Measurements from ENCODE around the gene TIAM2. TPM values are rescaled to one million over a fixed set of nuclear protein-coding genes. Genes with fewer than 3 reads are reported as not detected.

TIAM2 gene
- total RNA-seq (13.5 and 18.5 TPM in 2 replicates), polyA plus RNA-seq (9.6 TPM in 2 replicates), polyA minus RNA-seq (35.6 and 59.8 TPM in 2 replicates), Bru-seq, nascent RNA (percentile 76 among the genes with signal in this experiment), BruChase-seq, experiment 1, labeled RNA remaining after a 6-hour chase (percentile 64 among the genes with signal in this experiment), BruChase-seq, experiment 2, labeled RNA remaining after a 2-hour chase (percentile 62 among the genes with signal in this experiment)
- polyA plus RNA-seq (2011; cell fraction: cytosol; rRNA removed), result 8.0 and 8.8 TPM in 2 replicates
- polyA plus RNA-seq (2011; cell fraction: nucleus; rRNA removed), result 33.4 and 38.1 TPM in 2 replicates
- 10.7 and 12.1 TPM in 2 replicates for polyA plus RNA-seq (2012)
- polyA minus RNA-seq (2011; cell fraction: cytosol; rRNA and poly(A)+ RNA removed), result 0.72 TPM
- 69.9 and 85.0 TPM in 2 replicates for polyA minus RNA-seq (2011; cell fraction: nucleus; rRNA and poly(A)+ RNA removed)
- long read RNA-seq, partial matches to known transcripts, result 4 of 34 reads
- long read RNA-seq, other reads (novel, unspliced or antisense), result 30 of 34 reads

DNA sequence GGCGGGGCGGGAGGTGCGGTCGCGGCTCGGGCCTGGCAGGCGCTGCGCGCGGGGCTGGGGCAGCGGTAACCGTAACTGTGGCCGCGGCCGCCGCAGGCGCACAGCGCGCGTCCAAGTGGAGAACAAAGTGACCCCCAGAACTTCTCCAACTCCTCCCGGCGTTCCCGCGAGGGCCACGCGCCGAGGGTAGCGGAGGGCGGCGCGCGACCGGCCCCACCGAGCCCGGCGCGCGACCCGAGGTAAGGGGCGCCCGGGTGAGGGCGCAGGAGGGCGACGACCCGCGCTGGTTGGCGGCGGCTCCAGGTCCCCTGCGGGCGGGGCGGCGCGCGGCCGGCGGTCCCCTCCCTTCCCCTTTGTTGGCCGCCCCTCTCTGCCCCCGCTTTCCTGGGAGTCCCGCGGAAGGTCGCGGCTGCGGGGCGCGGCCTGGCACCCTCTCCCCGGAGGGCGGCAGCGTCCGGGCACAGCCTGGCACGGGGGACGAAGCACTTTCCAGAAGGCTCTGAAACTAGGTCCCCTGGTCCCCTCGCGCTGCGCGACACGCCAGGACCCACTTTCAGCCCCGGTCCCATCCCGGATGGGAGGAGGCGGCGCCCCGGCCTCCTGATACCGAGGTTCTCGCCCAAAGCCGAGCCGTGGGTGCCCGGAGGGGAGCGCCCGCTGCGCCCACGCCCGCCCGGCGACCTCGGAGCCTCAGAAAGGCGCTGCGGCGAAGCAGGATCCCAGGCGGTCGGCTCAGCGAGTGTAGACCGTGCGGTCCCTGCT, at the start of gene TIAM2:
TSS of gene TIAM2 (plus strand) at position 62 of the 762 bp plus-strand sequence. CDS start 133,909 bp downstream, outside the sequence.
- dilution Hi-C loops (cut with MboI; ENCODE audit: extremely low pct_ligation_motif_present, low sequenced_read_pairs), result no loop called here

DNA sequence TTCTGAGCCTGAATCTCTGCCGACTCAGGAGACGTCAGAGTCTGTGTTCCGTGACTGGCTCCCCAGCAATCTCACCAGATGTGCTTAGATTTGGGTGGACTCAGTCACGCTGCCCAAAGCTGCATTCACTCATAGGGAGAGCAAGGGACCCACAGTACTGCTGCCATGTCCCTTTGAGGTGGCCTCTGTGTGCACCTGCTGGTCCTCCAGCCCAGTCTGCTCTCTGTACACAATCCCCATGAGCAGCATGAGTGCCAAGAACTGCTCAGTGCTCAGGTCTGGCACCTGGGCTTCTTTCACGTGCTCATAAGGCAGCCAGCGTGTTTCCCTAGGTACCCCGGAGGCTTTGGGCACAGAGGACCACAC, 44.2 kb upstream of the TIAM2 start:
- H3K4me2 ChIP-seq (ENCODE audit: insufficient read depth, low read length), result no peak overlapping the region
- no peak for TF ChIP-seq EZH2 (IDR thresholded peaks at IDR 0.05; ENCODE audit: borderline replicate concordance, low read depth, low read length, severe bottlenecking)
- TF ChIP-seq, protein P1, sequence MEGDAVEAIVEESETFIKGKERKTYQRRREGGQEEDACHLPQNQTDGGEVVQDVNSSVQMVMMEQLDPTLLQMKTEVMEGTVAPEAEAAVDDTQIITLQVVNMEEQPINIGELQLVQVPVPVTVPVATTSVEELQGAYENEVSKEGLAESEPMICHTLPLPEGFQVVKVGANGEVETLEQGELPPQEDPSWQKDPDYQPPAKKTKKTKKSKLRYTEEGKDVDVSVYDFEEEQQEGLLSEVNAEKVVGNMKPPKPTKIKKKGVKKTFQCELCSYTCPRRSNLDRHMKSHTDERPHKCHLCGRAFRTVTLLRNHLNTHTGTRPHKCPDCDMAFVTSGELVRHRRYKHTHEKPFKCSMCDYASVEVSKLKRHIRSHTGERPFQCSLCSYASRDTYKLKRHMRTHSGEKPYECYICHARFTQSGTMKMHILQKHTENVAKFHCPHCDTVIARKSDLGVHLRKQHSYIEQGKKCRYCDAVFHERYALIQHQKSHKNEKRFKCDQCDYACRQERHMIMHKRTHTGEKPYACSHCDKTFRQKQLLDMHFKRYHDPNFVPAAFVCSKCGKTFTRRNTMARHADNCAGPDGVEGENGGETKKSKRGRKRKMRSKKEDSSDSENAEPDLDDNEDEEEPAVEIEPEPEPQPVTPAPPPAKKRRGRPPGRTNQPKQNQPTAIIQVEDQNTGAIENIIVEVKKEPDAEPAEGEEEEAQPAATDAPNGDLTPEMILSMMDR (IDR thresholded peaks at IDR 0.05; ENCODE audit: extremely low read depth in 1 of 2, insufficient read depth in 1 of 2, low read depth in 1 of 2, low read length in 2 of 2), result no peak
- no peak for TF ChIP-seq MYC (IDR thresholded peaks at IDR 0.05; ENCODE audit: low read depth, low read length)
- TF ChIP-seq, protein P2, sequence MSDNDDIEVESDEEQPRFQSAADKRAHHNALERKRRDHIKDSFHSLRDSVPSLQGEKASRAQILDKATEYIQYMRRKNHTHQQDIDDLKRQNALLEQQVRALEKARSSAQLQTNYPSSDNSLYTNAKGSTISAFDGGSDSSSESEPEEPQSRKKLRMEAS (IDR thresholded peaks at IDR 0.05; ENCODE audit: insufficient read depth, insufficient read length), result no peak
- TF ChIP-seq GATA2 (IDR thresholded peaks at IDR 0.05; ENCODE audit: insufficient read depth, insufficient read length, low read depth, low read length), result no peak
- no peak for TF ChIP-seq FOS (IDR thresholded peaks at IDR 0.05; ENCODE audit: borderline replicate concordance, insufficient read depth, low read length)
- no peak for TF ChIP-seq POLR2AphosphoS5 (IDR thresholded peaks at IDR 0.05; ENCODE audit: insufficient read depth, low read depth, low read length)
- no peak for TF ChIP-seq POLR2A (IDR thresholded peaks at IDR 0.05; ENCODE audit: low read depth, low read length)
- no peak for TF ChIP-seq JUN (IDR thresholded peaks at IDR 0.05; ENCODE audit: borderline replicate concordance, insufficient read depth, insufficient read length, low read depth)
- dilution Hi-C loops (cut with MboI; ENCODE audit: extremely low pct_ligation_motif_present, low sequenced_read_pairs), result no loop called here
- DNase-seq (ENCODE audit: low read depth, low spot score), result no peak
- no peaks in the 10 kb centered on the region for H3K79me2 ChIP-seq (ENCODE audit: control insufficient read depth, insufficient read depth, low read length)
- no peak for FAIRE-seq
- BruUV-seq (replicated peaks), result no TSS peak
- H3K4me3 ChIP-seq (replicated peaks in 1 of 3; ENCODE audit: insufficient read depth in 1 of 3, low read depth in 1 of 3, low read length in 3 of 3), result no peak overlapping the region
- H3K4me1 ChIP-seq (ENCODE audit: control insufficient read depth, extremely low read depth, insufficient read depth, low read length), result no peaks in the 10 kb centered on the region
- H3K27me3 ChIP-seq (ENCODE audit: control insufficient read depth in 2 of 2, insufficient read depth in 2 of 2, low read length in 2 of 2), result no peaks in the 10 kb centered on the region
- no peak overlapping the region for H2AFZ ChIP-seq (ENCODE audit: low read depth, low read length)
- no peaks in the 10 kb centered on the region for H4K20me1 ChIP-seq (replicated peaks; ENCODE audit: control insufficient read depth, extremely low read depth, insufficient read depth, low read length)
- H3K27ac ChIP-seq (ENCODE audit: insufficient read depth, low read depth, low read length), result no peak overlapping the region
- no peaks in the 10 kb centered on the region for H3K9me1 ChIP-seq (replicated peaks; ENCODE audit: control insufficient read depth, extremely low read depth, insufficient read depth, low read length)
- no peak overlapping the region for H3K9ac ChIP-seq (replicated peaks; ENCODE audit: extremely low read depth, insufficient read depth, low read length)
- H3K9me3 ChIP-seq (replicated peaks; ENCODE audit: control insufficient read depth, insufficient read depth, low read length), result no peaks in the 10 kb centered on the region
- intact Hi-C loops (cut with micrococcal nuclease), result no loop called here
- CTCF ChIA-PET, result interaction anchor here (1.8 kb wide), 1 partner anchor 83 kb away, joined by 4 read pairs; no protein-coding TSS in a partner anchor
- H3K36me3 ChIP-seq (ENCODE audit: control insufficient read depth in 2 of 2, extremely low read depth in 1 of 2, insufficient read depth in 2 of 2, low read length in 2 of 2), result no peaks in the 10 kb centered on the region
- POLR2A ChIA-PET, result no interaction called here

More for the DNA sequence above, at the start of gene TIAM2:
- Histone ChIP-seq H4K20me1 (replicated peaks; ENCODE audit: control insufficient read depth, extremely low read depth, insufficient read depth, low read length) (no peaks in the 10 kb centered on the region), H2AFZ (ENCODE audit: low read depth, low read length) (peak within 1 kb of the TSS; percentile 98), H3K9ac (replicated peaks; ENCODE audit: extremely low read depth, insufficient read depth, low read length) (peak within 1 kb of the TSS; percentile 80), H3K9me3 (replicated peaks; ENCODE audit: control insufficient read depth, insufficient read depth, low read length) (no peaks in the 10 kb centered on the region), H3K4me3 (replicated peaks in 1 of 3; ENCODE audit: insufficient read depth in 1 of 3, low read depth in 1 of 3, low read length in 3 of 3) (peak within 1 kb of the TSS; percentile 77 to 96 (median 86)), H3K27me3 (ENCODE audit: control insufficient read depth in 2 of 2, insufficient read depth in 2 of 2, low read length in 2 of 2) (no peaks in the 10 kb centered on the region), H3K4me1 (ENCODE audit: control insufficient read depth, extremely low read depth, insufficient read depth, low read length) (peaks cover 6% of the 10 kb centered on the region), H3K36me3 (ENCODE audit: control insufficient read depth in 2 of 2, extremely low read depth in 1 of 2, insufficient read depth in 2 of 2, low read length in 2 of 2) (no peaks in the 10 kb centered on the region), H3K9me1 (replicated peaks; ENCODE audit: control insufficient read depth, extremely low read depth, insufficient read depth, low read length) (no peaks in the 10 kb centered on the region), H3K79me2 (ENCODE audit: control insufficient read depth, insufficient read depth, low read length) (no peaks in the 10 kb centered on the region), H3K27ac (ENCODE audit: insufficient read depth, low read depth, low read length) (no peak within 1 kb of the TSS), H3K4me2 (ENCODE audit: insufficient read depth, low read length) (peak within 1 kb of the TSS; percentile 97)
- intact Hi-C loops (cut with micrococcal nuclease), result loop anchor here (1.0 to 5.0 kb wide), 3 partner anchors 63 to 252 kb away; no protein-coding TSS in a partner anchor
- ChIA-PET POLR2A (no interaction called here), CTCF (interaction anchor here (0.6 kb wide), 1 partner anchor 52 kb away, joined by 3 read pairs; no protein-coding TSS in a partner anchor)
- no peak for TF ChIP-seq EZH2 (IDR thresholded peaks at IDR 0.05; ENCODE audit: borderline replicate concordance, low read depth, low read length, severe bottlenecking)
- TF ChIP-seq JUN (IDR thresholded peaks at IDR 0.05; ENCODE audit: borderline replicate concordance, insufficient read depth, insufficient read length, low read depth), result no peak
- TF ChIP-seq, protein P2 (IDR thresholded peaks at IDR 0.05; ENCODE audit: insufficient read depth, insufficient read length), result no peak
- TF ChIP-seq POLR2AphosphoS5 (IDR thresholded peaks at IDR 0.05; ENCODE audit: insufficient read depth, low read depth, low read length), result peak; percentile 40
- DNase-seq (ENCODE audit: low read depth, low spot score) (no peak), FAIRE-seq (peak; percentile 24)
- no TSS peak for BruUV-seq (replicated peaks)

Measured in endothelial cell of umbilical vein (primary cell).